Measurements from ENCODE around the gene GDPD1.
"Not testable (repeated sequence)": the region's sequence is repeated elsewhere in the genome, so short reads cannot be mapped to it uniquely, and the experiment has no call there.

GDPD1 gene

DNA sequence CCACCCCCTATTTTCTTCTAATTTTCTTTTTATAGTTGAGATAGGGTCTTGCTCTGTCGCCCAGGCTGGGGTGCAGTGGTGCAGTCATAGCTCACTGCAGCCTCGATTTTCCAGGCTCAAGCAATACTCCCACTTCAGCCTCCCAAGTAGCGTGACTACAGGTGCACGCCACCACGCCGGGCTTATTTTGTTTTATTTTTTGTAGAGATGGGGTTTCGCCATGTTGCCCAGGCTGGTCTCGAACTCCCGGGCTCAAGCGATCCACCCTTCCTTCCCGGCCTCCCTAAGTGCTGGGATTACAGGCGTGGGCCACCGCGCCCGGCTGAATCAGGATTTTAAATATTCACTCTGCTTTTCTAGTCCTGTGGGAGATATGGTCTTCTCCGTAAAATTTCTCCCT lies 941 bp upstream of the GDPD1 start:
- TF ChIP-seq, protein P1, sequence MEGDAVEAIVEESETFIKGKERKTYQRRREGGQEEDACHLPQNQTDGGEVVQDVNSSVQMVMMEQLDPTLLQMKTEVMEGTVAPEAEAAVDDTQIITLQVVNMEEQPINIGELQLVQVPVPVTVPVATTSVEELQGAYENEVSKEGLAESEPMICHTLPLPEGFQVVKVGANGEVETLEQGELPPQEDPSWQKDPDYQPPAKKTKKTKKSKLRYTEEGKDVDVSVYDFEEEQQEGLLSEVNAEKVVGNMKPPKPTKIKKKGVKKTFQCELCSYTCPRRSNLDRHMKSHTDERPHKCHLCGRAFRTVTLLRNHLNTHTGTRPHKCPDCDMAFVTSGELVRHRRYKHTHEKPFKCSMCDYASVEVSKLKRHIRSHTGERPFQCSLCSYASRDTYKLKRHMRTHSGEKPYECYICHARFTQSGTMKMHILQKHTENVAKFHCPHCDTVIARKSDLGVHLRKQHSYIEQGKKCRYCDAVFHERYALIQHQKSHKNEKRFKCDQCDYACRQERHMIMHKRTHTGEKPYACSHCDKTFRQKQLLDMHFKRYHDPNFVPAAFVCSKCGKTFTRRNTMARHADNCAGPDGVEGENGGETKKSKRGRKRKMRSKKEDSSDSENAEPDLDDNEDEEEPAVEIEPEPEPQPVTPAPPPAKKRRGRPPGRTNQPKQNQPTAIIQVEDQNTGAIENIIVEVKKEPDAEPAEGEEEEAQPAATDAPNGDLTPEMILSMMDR (IDR thresholded peaks at IDR 0.05; ENCODE audit: low read length, missing control alignments) = no peak
- no peak overlapping the region for H3K4me3 ChIP-seq (replicated peaks; ENCODE audit: low read depth, low read length)
- no peak for DNase-seq (ENCODE audit: low read depth)

- no peak for DNase-seq (ENCODE audit: low read depth)
- TF ChIP-seq, protein P1 (IDR thresholded peaks at IDR 0.05; ENCODE audit: low read length, missing control alignments) = no peak
- peak overlapping the region; percentile 79 for H3K4me3 ChIP-seq (replicated peaks; ENCODE audit: low read depth, low read length)
These were observed 351 bp upstream of the GDPD1 start for GRCh38 chr17:59219992-59220327.

GRCh38 chr17:59221159-59221847 lies 992 bp downstream of the GDPD1 start:
- TF ChIP-seq, protein P1 (IDR thresholded peaks at IDR 0.05; ENCODE audit: low read length, missing control alignments) = no peak
- peak; percentile 5 for DNase-seq (ENCODE audit: low read depth)
- peak overlapping the region; percentile 79 for H3K4me3 ChIP-seq (replicated peaks; ENCODE audit: low read depth, low read length)

- H3K4me3 ChIP-seq (replicated peaks; ENCODE audit: low read depth, low read length) = no peak overlapping the region
- TF ChIP-seq, protein P1 (IDR thresholded peaks at IDR 0.05; ENCODE audit: low read length, missing control alignments) = no peak
- no peak for DNase-seq (ENCODE audit: low read depth)
These were observed 3.5 kb downstream of the GDPD1 start for GRCh38 chr17:59223813-59224212.

DNA sequence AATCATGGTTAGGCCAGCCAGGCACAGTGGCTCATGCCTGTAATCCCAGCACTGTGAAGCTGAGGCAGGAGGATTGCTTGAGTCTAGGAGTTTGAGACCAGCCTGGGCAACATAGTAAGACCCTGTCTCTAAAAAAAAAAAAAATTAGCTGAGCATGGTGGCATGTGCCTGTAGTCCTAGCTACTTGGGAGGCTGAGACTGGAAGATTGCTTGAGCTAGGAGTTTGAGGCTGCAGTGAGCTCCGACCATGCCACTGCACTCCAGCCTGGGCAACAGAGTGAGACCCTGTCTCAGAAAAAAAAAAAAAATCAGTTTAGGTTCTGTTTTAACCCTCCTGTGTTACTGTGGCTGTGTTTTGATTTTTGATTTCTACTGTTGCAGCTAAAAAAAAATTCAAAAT lies 8.3 kb downstream of the GDPD1 start:
- DNase-seq (ENCODE audit: low read depth); H3K4me3 ChIP-seq (replicated peaks; ENCODE audit: low read depth, low read length): not testable (repeated sequence)

DNA sequence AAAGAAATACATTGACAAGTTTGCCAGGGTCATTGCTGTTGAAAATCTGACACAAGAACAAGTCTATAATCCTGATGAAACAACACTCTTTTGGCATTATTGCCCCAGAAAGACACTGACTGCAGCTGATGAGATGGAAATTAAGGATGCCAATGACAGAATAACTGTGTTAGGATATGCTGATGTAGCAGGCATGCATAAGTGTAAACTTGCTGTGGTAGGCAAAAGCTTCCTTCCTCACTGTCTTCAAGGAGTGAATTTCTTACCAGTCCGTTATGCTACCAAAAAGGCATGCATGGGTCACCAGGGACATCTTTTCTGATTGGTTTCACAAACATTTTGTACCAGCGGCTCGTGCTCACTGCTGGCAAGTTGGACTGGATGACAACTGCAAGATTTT lies 10.5 kb downstream of the GDPD1 start:
- TF ChIP-seq, protein P1 (IDR thresholded peaks at IDR 0.05; ENCODE audit: low read length, missing control alignments) = no peak
- DNase-seq (ENCODE audit: low read depth) = no peak
- H3K4me3 ChIP-seq (replicated peaks; ENCODE audit: low read depth, low read length) = no peak overlapping the region

GRCh38 chr17:59234631-59235030 lies 14.3 kb downstream of the GDPD1 start:
- H3K4me3 ChIP-seq (replicated peaks; ENCODE audit: low read depth, low read length) = no peak overlapping the region
- no peak for DNase-seq (ENCODE audit: low read depth)
- TF ChIP-seq, protein P1 (IDR thresholded peaks at IDR 0.05; ENCODE audit: low read length, missing control alignments) = no peak
